ENCODE results near the gene ASIC3.

The ASIC3 gene

DNA sequence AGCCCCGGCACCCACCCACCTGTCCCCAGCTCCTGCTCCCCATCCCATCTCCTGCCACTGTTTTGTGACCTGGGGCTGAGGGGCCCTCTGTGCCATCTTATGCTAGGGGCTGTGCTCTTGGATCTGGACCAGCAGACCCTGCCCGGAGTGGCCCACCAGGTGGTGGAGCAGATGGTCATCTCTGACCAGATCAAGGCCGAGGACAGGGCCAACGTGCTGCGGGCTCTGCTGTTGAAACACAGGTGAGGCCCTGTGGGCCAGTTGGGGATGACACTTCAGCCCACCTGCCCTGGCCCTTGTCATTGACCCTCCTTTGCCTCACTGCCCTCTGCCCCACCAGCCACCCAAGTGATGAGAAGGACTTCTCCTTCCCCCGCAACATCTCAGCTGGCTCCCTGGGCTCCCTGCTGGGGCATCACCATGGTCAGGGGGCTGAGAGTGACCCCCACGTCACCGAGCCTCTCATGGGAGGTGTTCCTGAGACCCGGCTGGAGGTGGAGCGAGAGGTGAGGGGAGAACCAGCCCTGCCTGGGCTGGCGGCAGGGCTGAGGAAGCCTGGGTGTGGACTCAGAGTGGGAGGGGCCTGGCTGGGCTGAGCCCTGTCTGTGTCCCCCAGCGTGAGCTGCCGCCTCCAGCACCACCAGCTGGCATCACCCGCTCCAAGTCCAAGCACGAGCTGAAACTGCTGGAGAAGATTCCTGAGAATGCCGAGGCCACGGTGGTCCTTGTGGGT, 21.7 kb downstream of the ASIC3 start:
- no peaks in the 10 kb centered on the region for H4K20me1 ChIP-seq (ENCODE audit: insufficient read depth, low read length)
- no peak overlapping the region for H3K4me2 ChIP-seq (ENCODE audit: low read depth, low read length)
- no peak overlapping the region for H3K4me3 ChIP-seq (ENCODE audit: low read length)
- DNase-seq, result no peak
- H3K79me2 ChIP-seq (ENCODE audit: low read length), result no peaks in the 10 kb centered on the region
- H3F3A ChIP-seq (ENCODE audit: insufficient read depth, low read length), result peaks cover 3% of the 10 kb centered on the region; the same call in 1 of the 2 replicates
- peaks cover 3% of the 10 kb centered on the region; the same call in 1 of the 2 replicates for H3K36me3 ChIP-seq (replicated peaks; ENCODE audit: insufficient read depth, low read length)
- no peaks in the 10 kb centered on the region for H3K4me1 ChIP-seq (ENCODE audit: low read length)
- TF ChIP-seq EZH2phosphoT487 (IDR thresholded peaks at IDR 0.05; ENCODE audit: low read length) (no peak), EZH2 (optimal IDR thresholded peaks at IDR 0.05; ENCODE audit: low read depth, low read length) (no peak)
- no peaks in the 10 kb centered on the region for H3K27me3 ChIP-seq (replicated peaks; ENCODE audit: insufficient read depth, low read length)
- no peaks in the 10 kb centered on the region for H3K9me2 ChIP-seq (replicated peaks; ENCODE audit: insufficient read depth, low read length)
- H2AFZ ChIP-seq (ENCODE audit: low read length), result no peak overlapping the region
- H3K27ac ChIP-seq (ENCODE audit: low read length), result no peak overlapping the region
- H3K9me3 ChIP-seq (replicated peaks; ENCODE audit: insufficient read depth, low read length), result no peaks in the 10 kb centered on the region
- H3K9ac ChIP-seq (ENCODE audit: low read length), result no peak overlapping the region

DNA sequence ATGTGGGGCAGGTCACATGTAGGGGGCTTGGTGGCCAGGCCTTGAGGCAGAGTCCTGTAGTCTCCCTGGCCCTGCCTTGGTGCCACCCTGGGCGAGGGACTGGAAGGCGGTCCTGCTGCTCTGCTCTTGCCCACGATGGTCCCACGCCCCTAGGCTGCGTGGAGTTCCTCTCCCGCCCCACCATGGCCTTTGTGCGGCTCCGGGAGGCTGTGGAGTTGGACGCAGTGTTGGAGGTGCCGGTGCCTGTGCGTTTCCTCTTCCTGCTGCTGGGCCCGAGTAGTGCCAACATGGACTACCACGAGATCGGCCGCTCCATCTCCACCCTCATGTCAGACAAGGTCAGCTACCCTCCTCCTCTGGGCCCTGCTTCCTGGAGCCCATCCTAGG, 22.2 kb downstream of the ASIC3 start:
- Histone ChIP-seq H4K20me1 (ENCODE audit: insufficient read depth, low read length) (no peaks in the 10 kb centered on the region), H3K9me3 (replicated peaks; ENCODE audit: insufficient read depth, low read length) (no peaks in the 10 kb centered on the region), H3F3A (ENCODE audit: insufficient read depth, low read length) (peaks cover 7% of the 10 kb centered on the region; the same call in 1 of the 2 replicates), H3K36me3 (replicated peaks; ENCODE audit: insufficient read depth, low read length) (peaks cover 3% of the 10 kb centered on the region; the same call in 1 of the 2 replicates), H3K9ac (ENCODE audit: low read length) (no peak overlapping the region), H3K79me2 (ENCODE audit: low read length) (no peaks in the 10 kb centered on the region), H2AFZ (ENCODE audit: low read length) (no peak overlapping the region), H3K4me3 (ENCODE audit: low read length) (no peak overlapping the region), H3K9me2 (replicated peaks; ENCODE audit: insufficient read depth, low read length) (no peaks in the 10 kb centered on the region), H3K4me2 (ENCODE audit: low read depth, low read length) (no peak overlapping the region), H3K27me3 (replicated peaks; ENCODE audit: insufficient read depth, low read length) (no peaks in the 10 kb centered on the region), H3K27ac (ENCODE audit: low read length) (no peak overlapping the region), H3K4me1 (ENCODE audit: low read length) (no peaks in the 10 kb centered on the region)
- TF ChIP-seq EZH2phosphoT487 (IDR thresholded peaks at IDR 0.05; ENCODE audit: low read length), result no peak
- TF ChIP-seq, protein P1, sequence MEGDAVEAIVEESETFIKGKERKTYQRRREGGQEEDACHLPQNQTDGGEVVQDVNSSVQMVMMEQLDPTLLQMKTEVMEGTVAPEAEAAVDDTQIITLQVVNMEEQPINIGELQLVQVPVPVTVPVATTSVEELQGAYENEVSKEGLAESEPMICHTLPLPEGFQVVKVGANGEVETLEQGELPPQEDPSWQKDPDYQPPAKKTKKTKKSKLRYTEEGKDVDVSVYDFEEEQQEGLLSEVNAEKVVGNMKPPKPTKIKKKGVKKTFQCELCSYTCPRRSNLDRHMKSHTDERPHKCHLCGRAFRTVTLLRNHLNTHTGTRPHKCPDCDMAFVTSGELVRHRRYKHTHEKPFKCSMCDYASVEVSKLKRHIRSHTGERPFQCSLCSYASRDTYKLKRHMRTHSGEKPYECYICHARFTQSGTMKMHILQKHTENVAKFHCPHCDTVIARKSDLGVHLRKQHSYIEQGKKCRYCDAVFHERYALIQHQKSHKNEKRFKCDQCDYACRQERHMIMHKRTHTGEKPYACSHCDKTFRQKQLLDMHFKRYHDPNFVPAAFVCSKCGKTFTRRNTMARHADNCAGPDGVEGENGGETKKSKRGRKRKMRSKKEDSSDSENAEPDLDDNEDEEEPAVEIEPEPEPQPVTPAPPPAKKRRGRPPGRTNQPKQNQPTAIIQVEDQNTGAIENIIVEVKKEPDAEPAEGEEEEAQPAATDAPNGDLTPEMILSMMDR (IDR thresholded peaks at IDR 0.05; ENCODE audit: low read length), result no peak
- TF ChIP-seq EZH2 (optimal IDR thresholded peaks at IDR 0.05; ENCODE audit: low read depth, low read length), result no peak
- DNase-seq, result no peak

DNA sequence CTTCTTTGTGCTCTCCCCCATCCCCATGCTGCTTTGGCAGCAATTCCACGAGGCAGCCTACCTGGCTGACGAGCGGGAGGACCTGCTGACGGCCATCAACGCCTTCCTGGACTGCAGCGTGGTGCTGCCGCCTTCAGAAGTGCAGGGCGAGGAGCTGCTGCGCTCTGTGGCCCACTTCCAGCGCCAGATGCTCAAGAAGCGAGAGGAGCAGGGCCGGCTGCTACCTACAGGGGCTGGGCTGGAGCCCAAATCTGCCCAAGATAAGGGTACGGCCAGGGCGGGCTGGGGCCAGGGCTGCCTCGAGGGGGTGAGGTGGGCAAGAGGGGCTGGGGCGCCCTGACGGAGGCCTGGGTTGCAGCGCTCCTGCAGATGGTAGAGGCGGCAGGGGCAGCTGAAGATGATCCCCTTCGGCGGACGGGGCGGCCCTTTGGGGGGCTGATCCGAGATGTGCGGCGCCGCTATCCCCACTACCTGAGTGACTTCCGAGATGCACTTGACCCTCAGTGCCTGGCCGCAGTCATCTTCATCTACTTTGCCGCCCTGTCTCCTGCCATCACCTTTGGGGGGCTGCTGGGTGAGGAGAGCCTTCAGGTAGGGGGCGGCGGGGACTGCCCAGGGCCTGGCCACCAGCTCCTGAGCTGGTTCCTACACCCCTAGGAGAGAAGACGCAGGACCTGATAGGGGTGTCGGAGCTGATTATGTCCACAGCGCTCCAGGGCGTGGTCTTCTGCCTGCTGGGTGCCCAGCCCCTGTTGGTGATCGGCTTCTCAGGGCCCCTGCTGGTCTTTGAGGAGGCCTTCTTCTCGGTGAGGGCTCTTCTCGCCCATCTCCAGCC, 22.9 kb downstream of the ASIC3 start:
- H2AFZ ChIP-seq (ENCODE audit: low read length), result no peak overlapping the region
- H4K20me1 ChIP-seq (ENCODE audit: insufficient read depth, low read length), result no peaks in the 10 kb centered on the region
- no peaks in the 10 kb centered on the region for H3K9me3 ChIP-seq (replicated peaks; ENCODE audit: insufficient read depth, low read length)
- H3K79me2 ChIP-seq (ENCODE audit: low read length), result no peaks in the 10 kb centered on the region
- no peak overlapping the region for H3K4me3 ChIP-seq (ENCODE audit: low read length)
- H3K9me2 ChIP-seq (replicated peaks; ENCODE audit: insufficient read depth, low read length), result no peaks in the 10 kb centered on the region
- no peak overlapping the region for H3K4me2 ChIP-seq (ENCODE audit: low read depth, low read length)
- peaks cover 3% of the 10 kb centered on the region; the same call in 1 of the 2 replicates for H3K36me3 ChIP-seq (replicated peaks; ENCODE audit: insufficient read depth, low read length)
- no peaks in the 10 kb centered on the region for H3K27me3 ChIP-seq (replicated peaks; ENCODE audit: insufficient read depth, low read length)
- DNase-seq, result no peak
- no peak overlapping the region for H3K27ac ChIP-seq (ENCODE audit: low read length)
- H3K4me1 ChIP-seq (ENCODE audit: low read length), result no peaks in the 10 kb centered on the region
- peaks cover 8% of the 10 kb centered on the region; the same call in 1 of the 2 replicates for H3F3A ChIP-seq (ENCODE audit: insufficient read depth, low read length)
- no peak overlapping the region for H3K9ac ChIP-seq (ENCODE audit: low read length)
- TF ChIP-seq, protein P1 (IDR thresholded peaks at IDR 0.05; ENCODE audit: low read length), result no peak
- TF ChIP-seq EZH2 (optimal IDR thresholded peaks at IDR 0.05; ENCODE audit: low read depth, low read length) (no peak), EZH2phosphoT487 (IDR thresholded peaks at IDR 0.05; ENCODE audit: low read length) (no peak)

All from MM.1S (cell line).